CD4-positive, alpha-beta T cell treated with Interleukin-10 for 1 hour (primary cell): ENCODE measurements around the gene GET4.
"Not testable (repeated sequence)": the region's sequence is repeated elsewhere in the genome, so short reads cannot be mapped to it uniquely, and the experiment has no call there.

ENCODE experiments used
- DNase-seq: peaks from one replicate; pipeline ENCODE4 v3.0.0-alpha.2; 2020

GET4 gene

GRCh38 chr7:846958-847650, 29.2 kb upstream of the GET4 start:
- not testable (repeated sequence) for DNase-seq

DNA sequence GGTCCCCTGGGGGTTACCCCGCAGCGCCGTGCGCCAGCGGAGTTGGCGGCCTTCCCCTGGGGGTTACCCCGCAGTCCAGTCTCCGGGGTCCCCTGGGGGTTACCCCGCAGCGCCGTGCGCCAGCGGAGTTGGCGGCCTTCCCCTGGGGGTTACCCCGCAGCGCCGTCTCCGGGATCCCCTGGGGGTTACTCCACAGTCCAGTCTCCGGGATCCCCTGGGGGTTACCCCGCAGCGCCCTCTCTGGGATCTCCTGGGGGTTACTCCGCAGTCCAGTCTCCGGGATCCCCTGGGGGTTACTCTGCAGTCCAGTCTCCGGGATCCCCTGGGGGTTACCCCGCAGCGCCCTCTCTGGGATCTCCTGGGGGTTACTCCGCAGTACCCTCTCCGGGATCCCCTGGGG, 28.6 kb upstream of the GET4 start:
- not testable (repeated sequence) for DNase-seq

DNA sequence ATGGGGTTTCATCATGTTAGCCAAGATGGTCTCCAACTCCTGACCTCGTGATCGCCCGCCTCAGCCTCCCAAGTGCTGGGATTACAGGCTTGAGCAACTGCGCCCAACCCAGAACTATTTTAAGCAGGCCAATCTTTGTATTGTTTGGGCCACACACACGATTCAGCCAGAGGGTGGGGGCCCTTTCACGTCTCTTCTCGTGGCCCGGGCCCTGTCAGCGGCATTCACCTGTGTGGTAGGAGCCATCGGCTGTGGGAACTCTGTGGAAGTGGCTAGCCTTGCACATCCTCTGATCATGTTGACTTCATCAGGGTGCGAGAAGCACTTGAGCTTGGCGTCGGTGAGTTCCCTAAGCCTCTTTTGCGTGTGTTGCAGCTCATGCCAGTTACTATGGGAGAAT, 27.2 kb upstream of the GET4 start:
- DNase-seq: no peak

DNA sequence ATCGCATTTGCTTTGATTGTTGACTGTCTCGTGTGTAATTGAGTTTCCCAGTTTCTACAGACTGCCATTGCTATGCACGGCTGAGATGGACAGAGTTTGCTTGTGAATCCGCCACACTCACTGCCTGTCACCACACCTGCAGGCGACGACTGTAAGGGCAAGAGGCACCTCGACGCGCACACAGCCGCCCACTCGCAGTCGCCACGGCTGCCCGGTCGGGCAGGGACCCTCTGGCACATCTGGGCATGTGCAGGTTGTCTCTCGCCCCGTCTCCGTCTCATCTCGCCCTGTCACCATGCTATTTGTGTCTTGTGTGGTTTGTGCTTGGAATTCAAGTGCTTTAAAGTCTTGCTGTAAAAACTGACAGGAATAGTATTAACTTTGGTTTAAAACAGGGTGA, 26.6 kb upstream of the GET4 start:
- no peak for DNase-seq

GRCh38 chr7:851204-851603, 25.1 kb upstream of the GET4 start:
- DNase-seq: no peak

DNA sequence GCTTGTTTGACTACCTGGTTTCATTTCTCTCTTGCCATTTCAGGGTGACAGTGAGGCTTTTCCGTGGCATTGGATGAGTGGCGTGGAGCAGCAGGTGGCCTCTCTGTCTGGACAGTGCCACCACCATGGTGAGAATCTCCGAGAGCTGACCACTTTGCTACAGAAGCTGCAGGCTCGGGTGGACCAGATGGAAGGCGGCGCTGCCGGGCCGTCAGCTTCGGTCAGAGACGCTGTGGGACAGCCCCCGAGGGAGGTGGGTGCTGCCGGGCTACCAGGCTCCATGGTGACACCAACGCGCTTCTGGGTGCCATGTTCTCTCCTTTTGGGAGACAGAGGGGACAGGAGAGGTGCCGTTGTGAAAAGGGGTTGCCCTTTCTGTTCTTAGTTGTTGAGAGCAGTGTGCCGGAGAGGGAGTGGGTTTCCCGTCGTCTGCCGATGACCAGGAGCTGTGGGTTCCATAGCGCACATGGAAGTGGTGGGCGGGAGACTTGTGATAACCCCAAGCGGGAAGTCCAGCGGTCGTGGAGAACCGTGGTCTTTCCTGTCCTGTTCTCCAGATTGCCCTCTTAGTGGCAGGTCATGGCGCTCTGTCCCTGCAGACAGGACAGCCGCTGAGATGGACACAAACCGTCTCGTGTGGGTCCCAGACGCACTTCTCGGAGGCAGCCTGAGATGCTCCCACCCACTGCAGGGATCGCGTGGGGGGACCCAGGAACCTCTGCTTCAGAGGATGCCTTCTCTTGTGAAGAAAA, 22.8 kb upstream of the GET4 start:
- no peak for DNase-seq

DNA sequence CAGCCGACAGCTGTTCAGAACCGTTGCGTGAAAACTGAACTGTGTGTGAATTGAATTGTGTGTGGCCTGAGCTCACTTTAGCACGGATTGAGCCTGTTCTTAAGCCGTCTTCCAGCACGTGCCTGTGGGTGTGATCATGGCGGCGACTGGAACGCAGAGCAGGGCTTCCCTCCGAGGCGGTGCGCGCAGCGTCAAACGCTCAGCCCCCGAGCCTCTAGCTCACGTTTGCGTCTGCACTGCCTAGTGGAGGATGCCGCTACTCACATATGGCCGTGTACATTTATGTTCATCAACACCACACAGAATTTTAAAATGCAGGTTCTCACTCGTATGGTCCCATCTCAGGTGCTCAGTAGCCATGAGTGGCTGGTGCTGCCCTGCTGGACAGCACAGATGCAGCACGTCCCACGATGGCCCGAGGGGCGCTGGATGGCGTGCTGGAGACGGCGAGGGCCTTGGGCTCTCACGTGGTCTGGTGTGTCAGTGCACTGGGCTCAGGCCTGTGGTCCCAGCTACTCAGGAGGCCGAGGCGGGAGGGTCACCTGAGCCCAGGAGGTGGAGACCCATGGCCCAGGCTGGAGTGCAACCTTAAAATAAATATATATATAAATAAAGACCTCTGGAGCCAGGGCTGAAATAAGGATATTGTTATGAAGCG, 22.1 kb upstream of the GET4 start:
- no peak for DNase-seq

- DNase-seq: no peak
Measured at GRCh38 chr7:855686-856369, 20.5 kb upstream of the GET4 start.

DNA sequence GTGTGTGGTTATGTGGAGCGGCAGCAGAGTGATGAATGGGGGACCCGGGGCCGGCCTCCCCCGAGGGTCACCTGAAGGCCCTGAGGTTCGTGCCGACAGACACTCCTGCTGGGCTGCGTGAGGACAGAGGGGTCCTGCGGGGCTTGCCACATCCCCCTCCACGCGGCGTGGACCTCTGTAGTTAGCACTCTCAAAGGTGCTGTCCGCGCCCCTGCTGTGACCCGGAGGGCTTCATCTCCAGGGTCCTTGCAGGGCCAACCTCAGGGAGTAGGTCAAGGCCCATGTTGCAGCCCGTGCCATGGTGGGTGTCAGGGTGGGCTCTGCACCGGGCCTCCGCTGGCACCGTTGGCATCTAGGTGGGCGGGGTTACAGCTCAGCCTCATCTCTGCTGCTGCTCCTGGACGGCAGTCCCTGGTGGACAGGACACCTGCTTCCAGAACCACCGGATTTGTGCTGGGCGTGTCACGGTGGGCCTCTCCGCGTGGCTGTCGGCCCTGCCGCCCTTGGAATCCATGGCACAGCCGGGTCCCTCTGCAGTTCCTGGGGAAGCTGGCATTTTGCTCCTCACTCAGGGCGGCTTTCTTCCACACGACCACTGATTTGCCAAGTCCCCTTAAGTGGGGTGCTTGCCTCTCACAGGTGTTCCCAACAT, 19.8 kb upstream of the GET4 start:
- no peak for DNase-seq

DNA sequence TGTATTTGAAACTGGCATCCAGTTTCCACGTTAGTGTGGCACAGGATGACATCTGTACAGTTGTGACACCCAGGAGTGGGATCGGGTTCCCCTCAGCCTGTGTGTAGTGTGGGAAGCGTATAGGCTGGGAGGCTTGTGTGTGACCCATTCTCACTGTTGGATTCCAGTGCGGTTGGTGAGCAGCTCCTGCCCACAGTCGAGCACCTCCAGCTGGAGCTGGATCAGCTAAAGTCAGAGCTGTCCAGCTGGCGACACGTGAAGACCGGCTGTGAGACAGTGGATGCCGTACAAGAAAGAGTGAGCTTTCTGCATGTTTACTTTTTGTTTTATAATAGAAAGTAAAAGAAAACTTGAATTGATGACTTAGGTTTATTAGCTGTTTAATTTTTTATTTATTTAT, 18.7 kb upstream of the GET4 start:
- DNase-seq: no peak

DNA sequence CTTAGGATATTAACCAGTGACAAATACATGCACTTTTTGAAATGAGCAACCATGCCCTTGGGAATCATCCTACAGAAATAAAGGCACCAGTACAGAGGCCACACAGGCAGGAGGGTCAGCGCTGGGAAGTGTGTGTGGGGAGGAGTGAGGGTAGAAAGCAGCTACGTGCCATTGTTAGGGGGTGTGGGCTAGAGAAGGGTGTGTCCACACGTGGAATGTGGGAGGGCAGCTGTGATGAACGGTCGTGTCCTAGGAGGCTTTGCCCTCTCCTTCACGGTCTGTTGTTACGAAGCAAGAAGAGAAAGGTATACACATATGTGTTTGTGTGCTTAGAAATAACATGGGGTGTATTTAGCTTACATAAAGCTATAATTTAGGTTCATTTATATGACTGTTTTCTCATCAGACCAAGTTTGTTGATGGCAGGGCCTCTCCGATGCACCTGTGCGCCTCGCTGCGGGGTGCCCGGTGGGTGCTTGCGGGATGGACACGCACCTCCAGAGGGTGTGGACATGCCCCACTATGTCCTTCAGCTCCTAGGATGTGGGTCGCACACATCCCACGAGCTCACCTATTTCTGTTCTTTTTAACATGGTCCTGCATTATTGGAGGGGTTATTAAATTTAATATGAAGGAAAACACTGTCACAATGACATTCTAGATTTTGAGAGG, 16.9 kb upstream of the GET4 start:
- no peak for DNase-seq

DNA sequence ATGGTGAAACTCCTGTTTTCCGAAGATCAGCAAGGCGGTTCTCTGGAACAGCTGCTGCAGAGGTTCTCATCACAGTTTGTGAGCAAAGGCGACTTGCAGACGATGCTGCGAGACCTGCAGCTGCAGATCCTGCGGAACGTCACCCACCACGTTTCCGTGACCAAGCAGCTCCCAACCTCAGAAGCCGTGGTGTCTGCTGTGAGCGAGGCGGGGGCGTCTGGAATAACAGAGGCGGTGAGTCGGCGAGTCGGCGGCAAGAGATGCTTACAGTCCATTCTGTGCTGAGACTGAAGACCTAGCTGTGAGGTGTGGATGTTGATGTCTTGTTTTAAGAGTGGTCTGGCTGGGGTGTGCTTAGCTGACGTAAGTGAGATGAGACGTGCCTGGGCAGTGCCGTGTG, 16.2 kb upstream of the GET4 start:
- no peak for DNase-seq

GRCh38 chr7:861222-861621, 15.1 kb upstream of the GET4 start:
- DNase-seq: no peak

DNA sequence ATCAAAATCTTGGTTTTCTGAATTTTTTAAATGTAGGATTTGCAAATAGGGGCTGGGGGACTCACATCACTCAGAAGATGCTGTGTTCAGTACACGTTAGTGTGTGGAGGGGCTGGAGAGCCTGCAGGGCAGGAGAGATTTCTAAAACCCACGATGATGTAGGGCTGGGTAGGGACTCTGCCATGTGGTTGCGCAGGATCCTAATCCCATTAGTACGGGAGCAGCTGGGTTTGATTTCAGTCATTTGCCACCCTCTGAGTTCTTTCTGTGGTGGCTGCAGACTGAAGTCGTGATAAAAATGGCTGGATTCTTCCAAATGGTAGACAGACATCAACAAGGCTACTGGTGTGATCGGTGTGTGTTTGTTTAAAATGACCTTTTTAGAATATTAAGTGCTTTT, 14.2 kb upstream of the GET4 start:
- DNase-seq: no peak

DNA sequence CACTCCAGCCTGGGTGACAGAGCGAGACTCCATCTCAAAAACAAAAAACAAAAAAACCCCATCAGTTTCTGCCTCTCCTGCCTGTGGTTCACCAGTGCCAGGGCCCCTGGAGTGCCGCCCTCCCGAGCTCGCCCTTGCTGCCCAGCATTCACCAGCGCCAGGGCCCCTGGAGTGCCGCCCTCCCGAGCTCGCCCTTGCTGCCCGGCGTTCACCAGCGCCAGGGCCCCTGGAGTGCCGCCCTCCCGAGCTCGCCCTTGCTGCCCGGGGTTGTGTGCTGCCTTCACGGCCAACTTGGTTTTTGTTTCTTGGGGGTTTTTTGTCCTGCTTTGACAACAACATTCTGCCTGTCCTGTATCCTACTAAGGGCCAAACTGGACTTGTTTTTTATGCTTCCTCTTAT, 13.2 kb upstream of the GET4 start:
- DNase-seq: no peak

- DNase-seq: no peak
Measured at GRCh38 chr7:865921-866320, 10.4 kb upstream of the GET4 start.

DNA sequence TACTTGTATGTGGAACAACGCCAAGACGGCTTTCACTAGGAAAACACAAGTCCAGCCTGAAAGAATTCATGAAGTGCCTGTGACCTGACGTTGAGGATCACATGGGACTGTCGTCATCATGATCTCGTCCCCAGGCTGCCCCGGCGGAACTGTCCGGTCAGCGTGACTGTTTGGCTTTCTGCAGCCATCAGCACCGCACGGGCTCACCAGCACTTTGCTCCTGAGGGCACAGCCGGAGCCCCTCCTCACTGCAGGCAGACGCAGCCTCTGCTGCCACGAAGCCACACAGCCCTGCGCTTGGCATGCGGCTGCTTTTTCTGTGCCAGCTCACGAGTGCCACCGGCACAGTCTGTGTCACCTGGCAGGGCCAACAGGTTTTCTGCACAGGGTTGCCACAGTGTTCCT, 9.4 kb upstream of the GET4 start:
- no peak for DNase-seq

GRCh38 chr7:867406-868188, 8.8 kb upstream of the GET4 start:
- DNase-seq: no peak

DNA sequence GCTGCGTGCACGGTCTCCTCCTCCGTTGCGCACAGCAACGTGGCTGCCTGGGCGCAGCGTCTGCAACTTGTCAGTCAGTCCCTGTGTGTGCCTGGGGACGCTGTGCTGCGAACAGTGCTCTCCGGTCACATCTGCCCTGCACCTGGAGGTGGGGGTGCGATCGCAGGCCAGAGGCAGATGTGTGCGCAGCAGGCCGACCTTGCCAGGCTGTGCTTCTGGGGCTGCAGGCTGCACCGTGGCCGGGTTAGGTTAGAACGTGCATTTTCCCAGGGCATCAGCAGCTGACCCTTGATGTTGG, 8.2 kb upstream of the GET4 start:
- no peak for DNase-seq

- no peak for DNase-seq
Measured at GRCh38 chr7:869348-869747, 7.0 kb upstream of the GET4 start.

DNA sequence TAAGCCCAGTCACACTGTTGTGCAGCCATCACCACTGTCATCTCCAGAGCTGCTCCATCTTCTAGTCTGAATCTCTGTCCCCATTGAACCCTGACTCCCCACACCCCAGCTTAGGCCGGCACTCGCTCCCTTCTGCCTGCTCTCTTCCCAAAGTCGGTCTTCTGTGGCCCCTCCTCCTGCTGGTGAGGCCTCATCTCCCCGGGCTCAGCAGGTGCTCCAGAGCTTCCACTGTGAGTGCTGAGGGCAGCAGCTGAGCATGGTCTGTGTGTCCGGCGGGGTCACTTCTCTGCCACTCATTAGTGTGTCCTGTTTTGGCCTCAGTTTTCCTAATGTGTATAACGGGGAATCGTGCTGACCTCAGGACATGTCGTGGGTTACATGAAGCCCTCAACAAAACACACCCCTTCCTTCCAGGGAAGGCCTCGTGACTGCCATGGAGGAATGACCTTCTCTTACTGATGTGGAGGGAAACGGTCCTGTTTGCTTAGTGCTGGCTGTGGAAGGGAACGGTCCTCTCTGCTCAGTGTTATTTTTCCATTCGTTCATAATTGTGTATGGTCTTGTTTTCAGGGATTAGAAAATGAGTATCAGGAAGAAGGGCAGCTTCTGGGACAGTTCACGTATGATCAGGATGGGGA, 4.3 kb upstream of the GET4 start:
- no peak for DNase-seq
